Bronchial epithelial cell (primary cell): ENCODE data around the gene MORC3. TPM values are rescaled to one million over a fixed set of nuclear protein-coding genes. Genes with fewer than 3 reads are reported as not detected.
A peak's percentile ranks its signal among the peaks of the same experiment; 100 is the strongest.
"Not testable (repeated sequence)": the region's sequence is repeated elsewhere in the genome, so short reads cannot be mapped to it uniquely, and the experiment has no call there.

Source experiments
- DNase-seq: peaks from one replicate; pipeline ENCODE4 v3.0.0-alpha.2; 2010; ENCODE audit warnings: low read depth
- FAIRE-seq: peaks from 2 replicates; lab custom pipeline; 2011; peaks lifted over from hg19 to GRCh38; lab: Jason Lieb, UNC
- H3K27me3 ChIP-seq: 2 replicates; pipeline ENCODE4 v1.5.1; 2011; ENCODE audit warnings: low read length; ENCODE audit not compliant: control insufficient read depth, insufficient read depth
- H3K36me3 ChIP-seq: 2 replicates; pipeline ENCODE4 v1.5.1; 2011; ENCODE audit warnings: low read length; ENCODE audit not compliant: control insufficient read depth, insufficient read depth
- H3K4me3 ChIP-seq: 2 replicates; pipeline ENCODE4 v1.5.1; 2011; ENCODE audit warnings: mild to moderate bottlenecking, low read depth, low read length, control low read depth
- CTCF ChIP-seq: IDR thresholded peaks from 2 replicates; pipeline ENCODE4 v1.5.1; 2011; ENCODE audit warnings: mild to moderate bottlenecking, moderate library complexity, low read length, control low read depth, inconsistent platforms; ENCODE audit not compliant: insufficient read depth, severe bottlenecking
- total RNA-seq: library from RNA; depleted of rRNA; stranded (reverse); fragments of >200 nt; gene quantifications from 2 replicates; pipeline ENCODE4 v1.2.1, GENCODE V29; 2014

Gene MORC3
- total RNA-seq, 1 donor from 2014 or later: 60.8 TPM

- Histone ChIP-seq H3K27me3 (no peaks in the 10 kb centered on the region), H3K36me3 (no peaks in the 10 kb centered on the region), H3K4me3 (no peak overlapping the region)
- DNase-seq (no peak), FAIRE-seq (no peak)
- TF ChIP-seq CTCF: no peak
Observed at GRCh38 chr21:36316872-36317484, 3.0 kb upstream of the MORC3 start.

GRCh38 chr21:36319406-36319766 is 611 bp upstream of the MORC3 start:
- DNase-seq, H3K27me3 ChIP-seq, H3K36me3 ChIP-seq, FAIRE-seq: not testable (repeated sequence)
- H3K4me3 ChIP-seq: peak overlapping the region; percentile 85

- H3K27me3 ChIP-seq: no peaks in the 10 kb centered on the region
- peaks cover 5% of the 10 kb centered on the region for H3K36me3 ChIP-seq
- DNase-seq (peak; percentile 78), FAIRE-seq (no peak)
- peak overlapping the region; percentile 85 for H3K4me3 ChIP-seq
- TF ChIP-seq CTCF: peak; percentile 6
Observed at GRCh38 chr21:36320421-36321324, 676 bp downstream of the MORC3 start.

- Histone ChIP-seq H3K4me3 (peak overlapping the region; percentile 85), H3K36me3 (peaks cover 5% of the 10 kb centered on the region), H3K27me3 (no peaks in the 10 kb centered on the region)
- no peak for FAIRE-seq
- DNase-seq: peak; percentile 44
- TF ChIP-seq CTCF: no peak
Observed at GRCh38 chr21:36321325-36322082, 1.5 kb downstream of the MORC3 start.

GRCh38 chr21:36322083-36322424 is 2.1 kb downstream of the MORC3 start:
- Histone ChIP-seq H3K4me3 (peak overlapping the region; percentile 85), H3K36me3 (peaks cover 5% of the 10 kb centered on the region), H3K27me3 (no peaks in the 10 kb centered on the region)
- TF ChIP-seq CTCF: no peak
- DNase-seq (no peak), FAIRE-seq (no peak)

GRCh38 chr21:36323032-36323431 is 3.0 kb downstream of the MORC3 start:
- peaks cover 5% of the 10 kb centered on the region for H3K36me3 ChIP-seq
- FAIRE-seq: no peak
- no peak overlapping the region for H3K4me3 ChIP-seq
- DNase-seq: peak; percentile 57
- no peaks in the 10 kb centered on the region for H3K27me3 ChIP-seq
- no peak for TF ChIP-seq CTCF
